LNCaP clone FGC (cell line): ENCODE data around the gene MTX1.

ENCODE experiments used
- DNase-seq: peaks from one replicate; pipeline ENCODE4 v3.0.0-alpha.2; 2011; ENCODE audit warnings: low read depth
- H3K4me3 ChIP-seq: 2 replicates; pipeline ENCODE4 v1.5.1; 2011; ENCODE audit warnings: mild to moderate bottlenecking, low read depth, low read length, control low read depth
- TF ChIP-seq, protein P1 (sequence below): IDR thresholded peaks from 2 replicates; pipeline ENCODE4 v1.5.1; 2012; ENCODE audit warnings: mild to moderate bottlenecking; ENCODE audit not compliant: control insufficient read depth, insufficient read depth; ENCODE audit errors: extremely low read depth

Gene MTX1

GRCh38 chr1:155200920-155201319 is 7.6 kb upstream of the MTX1 start:
- H3K4me3 ChIP-seq: no peak overlapping the region
- no peak for DNase-seq
- TF ChIP-seq, protein P1, sequence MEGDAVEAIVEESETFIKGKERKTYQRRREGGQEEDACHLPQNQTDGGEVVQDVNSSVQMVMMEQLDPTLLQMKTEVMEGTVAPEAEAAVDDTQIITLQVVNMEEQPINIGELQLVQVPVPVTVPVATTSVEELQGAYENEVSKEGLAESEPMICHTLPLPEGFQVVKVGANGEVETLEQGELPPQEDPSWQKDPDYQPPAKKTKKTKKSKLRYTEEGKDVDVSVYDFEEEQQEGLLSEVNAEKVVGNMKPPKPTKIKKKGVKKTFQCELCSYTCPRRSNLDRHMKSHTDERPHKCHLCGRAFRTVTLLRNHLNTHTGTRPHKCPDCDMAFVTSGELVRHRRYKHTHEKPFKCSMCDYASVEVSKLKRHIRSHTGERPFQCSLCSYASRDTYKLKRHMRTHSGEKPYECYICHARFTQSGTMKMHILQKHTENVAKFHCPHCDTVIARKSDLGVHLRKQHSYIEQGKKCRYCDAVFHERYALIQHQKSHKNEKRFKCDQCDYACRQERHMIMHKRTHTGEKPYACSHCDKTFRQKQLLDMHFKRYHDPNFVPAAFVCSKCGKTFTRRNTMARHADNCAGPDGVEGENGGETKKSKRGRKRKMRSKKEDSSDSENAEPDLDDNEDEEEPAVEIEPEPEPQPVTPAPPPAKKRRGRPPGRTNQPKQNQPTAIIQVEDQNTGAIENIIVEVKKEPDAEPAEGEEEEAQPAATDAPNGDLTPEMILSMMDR: no peak

GRCh38 chr1:155202198-155202597 is 6.3 kb upstream of the MTX1 start:
- TF ChIP-seq, protein P1: no peak
- DNase-seq: no peak
- no peak overlapping the region for H3K4me3 ChIP-seq

- no peak overlapping the region for H3K4me3 ChIP-seq
- TF ChIP-seq, protein P1: no peak
- no peak for DNase-seq
These were observed 5.6 kb upstream of the MTX1 start for GRCh38 chr1:155202731-155203515.

GRCh38 chr1:155205035-155205434 is 3.5 kb upstream of the MTX1 start:
- no peak for DNase-seq
- TF ChIP-seq, protein P1: no peak
- H3K4me3 ChIP-seq: no peak overlapping the region

DNA sequence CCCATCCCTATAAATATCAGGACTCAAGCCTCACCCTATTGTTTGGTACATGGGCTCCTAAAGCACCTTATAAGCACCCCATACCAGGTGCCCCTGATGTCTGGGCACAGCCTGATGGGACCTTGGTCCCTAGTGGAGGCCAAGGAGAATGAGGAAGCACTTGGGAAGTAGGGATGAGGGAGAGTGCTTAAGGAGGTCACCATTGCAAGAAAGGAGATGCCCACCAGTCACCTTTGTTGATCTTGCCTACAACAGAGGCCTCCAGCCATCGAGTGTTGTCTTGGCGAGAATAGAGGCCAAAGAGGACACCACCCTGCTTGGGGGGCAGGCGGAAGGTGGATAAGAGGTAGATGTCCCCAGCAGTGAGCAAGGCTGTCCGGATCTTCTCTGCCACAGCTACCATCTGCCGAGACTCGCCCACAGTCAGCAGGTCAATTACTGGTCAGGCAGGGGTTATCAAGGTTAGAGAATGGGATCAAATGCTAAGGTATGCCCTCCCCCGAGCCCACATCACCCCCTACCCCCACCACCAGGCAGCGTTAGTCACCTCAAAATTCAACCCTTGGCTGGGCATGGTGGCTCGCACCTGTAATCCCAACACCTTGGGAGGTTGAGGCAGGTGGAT is 2.4 kb upstream of the MTX1 start:
- TF ChIP-seq, protein P1: no peak
- no peak overlapping the region for H3K4me3 ChIP-seq
- DNase-seq: no peak

DNA sequence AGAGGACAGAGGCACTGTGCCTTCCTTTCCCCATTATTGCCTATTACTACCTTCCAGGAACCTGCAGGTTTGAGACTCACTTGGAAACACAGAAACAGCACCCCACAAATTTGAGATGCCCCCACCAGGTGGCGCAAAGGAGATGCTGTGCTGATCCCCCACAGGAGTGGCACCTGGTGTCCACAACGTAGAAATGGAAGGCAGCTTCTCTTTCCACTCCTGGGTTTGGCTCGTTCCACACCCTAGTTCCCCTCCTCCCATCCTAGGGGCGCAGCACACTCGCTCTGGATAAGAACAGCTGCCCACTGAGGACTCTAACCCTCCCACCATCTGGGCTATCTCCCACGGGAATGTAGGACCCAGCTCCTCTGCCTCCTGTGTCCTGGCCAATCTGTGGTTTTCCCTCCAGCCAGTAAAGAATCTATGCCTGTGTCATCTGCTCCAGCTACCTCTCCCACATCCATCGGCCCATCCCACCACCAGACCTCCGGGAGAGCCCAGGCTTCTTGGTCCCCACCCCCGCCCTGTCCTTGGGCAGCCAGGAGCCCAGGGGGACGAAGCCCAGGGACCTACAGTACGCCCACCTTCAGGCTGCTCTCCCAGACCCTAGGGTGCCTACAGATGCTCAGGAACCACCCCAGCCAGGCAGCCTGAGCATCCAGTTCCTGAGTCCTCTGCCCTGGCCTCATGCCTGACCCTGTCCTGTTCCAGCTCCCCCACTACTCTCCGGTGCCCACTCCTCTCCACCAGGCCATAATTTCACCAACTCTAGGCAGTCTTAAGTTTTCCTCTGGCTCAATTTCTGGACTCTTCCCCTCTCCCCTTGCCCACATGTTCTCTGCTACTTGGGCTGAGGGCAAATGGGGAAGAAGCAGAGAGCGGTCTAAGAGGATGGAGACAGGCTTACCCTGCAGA is 1.3 kb upstream of the MTX1 start:
- DNase-seq: no peak
- no peak overlapping the region for H3K4me3 ChIP-seq
- TF ChIP-seq, protein P1: peak; percentile 82
